Measurements from ENCODE around the gene C5. TPM values are rescaled to one million over a fixed set of nuclear protein-coding genes. Genes with fewer than 3 reads are reported as not detected.

The C5 gene
- total RNA-seq, 1 experiment from 2014 or later = 0.57 TPM

DNA sequence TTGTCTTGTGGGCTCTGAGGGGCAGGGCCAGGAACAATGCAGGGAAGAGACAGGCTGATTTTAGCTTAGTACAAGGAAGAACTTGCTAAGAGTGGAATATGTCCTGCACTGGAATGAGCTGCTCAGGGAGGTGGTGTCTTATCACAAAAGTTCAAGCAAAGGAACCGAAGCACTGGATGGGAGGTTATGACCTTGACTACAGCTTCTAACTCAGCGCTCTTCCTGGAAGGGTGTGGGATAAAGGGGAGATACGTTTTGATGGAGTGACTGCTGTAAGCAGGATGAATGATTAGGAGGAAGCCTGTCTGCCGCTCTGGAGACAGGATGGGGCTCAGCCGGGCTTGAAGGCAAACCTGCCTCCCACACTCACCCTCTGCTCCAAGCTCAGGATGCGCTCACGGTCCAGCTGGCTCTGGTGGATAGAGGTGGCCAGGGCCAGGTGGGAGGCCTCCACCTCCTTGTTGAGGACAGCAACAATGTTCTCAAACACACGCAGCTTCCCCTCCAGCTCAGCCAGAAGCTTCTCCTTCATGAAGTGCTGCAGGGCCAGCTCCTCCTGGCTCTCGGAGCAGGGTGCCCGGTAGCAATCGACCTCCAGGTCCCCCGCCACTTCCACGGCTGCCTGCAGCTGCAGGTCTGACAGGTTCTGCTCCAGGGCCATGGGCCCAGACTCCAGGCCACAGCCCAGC lies 137.0 kb downstream of the C5 start:
- CTCF ChIA-PET = interaction anchor here (1.2 to 2.3 kb wide), 2 partner anchors 44 to 68 kb away, joined by 3 to 7 read pairs; no protein-coding TSS in a partner anchor
- POLR2A ChIA-PET = interaction anchor here (0.6 to 1.0 kb wide), 2 partner anchors 16 to 87 kb away, joined by 3 to 5 read pairs; no protein-coding TSS in a partner anchor
- peaks cover 32% of the 10 kb centered on the region for H3K4me1 Mint-ChIP-seq

More for the DNA sequence above, 137.0 kb downstream of the C5 start:
- Mint-ChIP-seq H3K27me3 (ENCODE audit: low read depth) (no peaks in the 10 kb centered on the region; the same call in 1 of the 2 replicates), H3K27ac (no peak overlapping the region), H3K36me3 (peaks cover 5% of the 10 kb centered on the region), H3K9me3 (peaks cover 11% of the 10 kb centered on the region), H3K4me3 (no peak overlapping the region)
- no peak for TF ChIP-seq SMAD3 (CRISPR knock-in tag; IDR thresholded peaks at IDR 0.05; ENCODE audit: borderline replicate concordance)
- TF ChIP-seq E2F1 (CRISPR knock-in tag; IDR thresholded peaks at IDR 0.05) = no peak
- TF ChIP-seq CTCF (IDR thresholded peaks at IDR 0.05) = no peak
- no peak for TF ChIP-seq EMX1 (CRISPR knock-in tag; IDR thresholded peaks at IDR 0.05)
- TF ChIP-seq MXD4 (CRISPR knock-in tag; IDR thresholded peaks at IDR 0.05; ENCODE audit: borderline replicate concordance) = no peak
- no peak for TF ChIP-seq ATF3 (CRISPR knock-in tag; conservative IDR thresholded peaks at IDR 0.05)
- TF ChIP-seq NR2C2 (CRISPR knock-in tag; IDR thresholded peaks at IDR 0.05) = no peak
- TF ChIP-seq ATF1 (CRISPR knock-in tag; IDR thresholded peaks at IDR 0.05) = no peak
- no peak for TF ChIP-seq SMAD4 (CRISPR knock-in tag; IDR thresholded peaks at IDR 0.05)
- TF ChIP-seq RELA (CRISPR knock-in tag; IDR thresholded peaks at IDR 0.05; ENCODE audit: borderline replicate concordance) = no peak
- no peak for TF ChIP-seq PRRX2 (CRISPR knock-in tag; IDR thresholded peaks at IDR 0.05)
- no peak for TF ChIP-seq IRF1 (CRISPR knock-in tag; IDR thresholded peaks at IDR 0.05)
- TF ChIP-seq, protein P1, sequence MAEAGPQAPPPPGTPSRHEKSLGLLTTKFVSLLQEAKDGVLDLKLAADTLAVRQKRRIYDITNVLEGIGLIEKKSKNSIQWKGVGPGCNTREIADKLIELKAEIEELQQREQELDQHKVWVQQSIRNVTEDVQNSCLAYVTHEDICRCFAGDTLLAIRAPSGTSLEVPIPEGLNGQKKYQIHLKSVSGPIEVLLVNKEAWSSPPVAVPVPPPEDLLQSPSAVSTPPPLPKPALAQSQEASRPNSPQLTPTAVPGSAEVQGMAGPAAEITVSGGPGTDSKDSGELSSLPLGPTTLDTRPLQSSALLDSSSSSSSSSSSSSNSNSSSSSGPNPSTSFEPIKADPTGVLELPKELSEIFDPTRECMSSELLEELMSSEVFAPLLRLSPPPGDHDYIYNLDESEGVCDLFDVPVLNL (CRISPR knock-in tag; IDR thresholded peaks at IDR 0.05; ENCODE audit: borderline replicate concordance, low read depth) = no peak
- no peak for TF ChIP-seq ETV6 (CRISPR knock-in tag; IDR thresholded peaks at IDR 0.05)
- TF ChIP-seq, protein P2, sequence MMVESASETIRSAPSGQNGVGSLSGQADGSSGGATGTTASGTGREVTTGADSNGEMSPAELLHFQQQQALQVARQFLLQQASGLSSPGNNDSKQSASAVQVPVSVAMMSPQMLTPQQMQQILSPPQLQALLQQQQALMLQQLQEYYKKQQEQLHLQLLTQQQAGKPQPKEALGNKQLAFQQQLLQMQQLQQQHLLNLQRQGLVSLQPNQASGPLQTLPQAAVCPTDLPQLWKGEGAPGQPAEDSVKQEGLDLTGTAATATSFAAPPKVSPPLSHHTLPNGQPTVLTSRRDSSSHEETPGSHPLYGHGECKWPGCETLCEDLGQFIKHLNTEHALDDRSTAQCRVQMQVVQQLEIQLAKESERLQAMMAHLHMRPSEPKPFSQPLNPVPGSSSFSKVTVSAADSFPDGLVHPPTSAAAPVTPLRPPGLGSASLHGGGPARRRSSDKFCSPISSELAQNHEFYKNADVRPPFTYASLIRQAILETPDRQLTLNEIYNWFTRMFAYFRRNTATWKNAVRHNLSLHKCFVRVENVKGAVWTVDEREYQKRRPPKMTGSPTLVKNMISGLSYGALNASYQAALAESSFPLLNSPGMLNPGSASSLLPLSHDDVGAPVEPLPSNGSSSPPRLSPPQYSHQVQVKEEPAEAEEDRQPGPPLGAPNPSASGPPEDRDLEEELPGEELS (CRISPR knock-in tag; IDR thresholded peaks at IDR 0.05) = no peak
- no peak for TF ChIP-seq USF2 (CRISPR knock-in tag; IDR thresholded peaks at IDR 0.05)
- no peak for DNase-seq (ENCODE audit: low spot score)
- ATAC-seq = no peak

Measured in WTC11 (cell line).